A549 (cell line): Measurements from ENCODE around the gene ATP11A.

Experiments used
- BHLHE40 ChIP-seq: IDR thresholded peaks from 2 replicates; pipeline ENCODE4 v1.6.1; 2012; ENCODE audit warnings: low read depth, low read length, inconsistent platforms
- CTCF ChIP-seq: fragments of >200 bp; sonication (Bioruptor Twin); formaldehyde crosslinking; IDR thresholded peaks from 3 replicates; pipeline ENCODE4 v1.5.1; 2016
- POLR2A ChIP-seq: IDR thresholded peaks from 2 replicates; pipeline ENCODE4 v1.6.1; 2012; ENCODE audit warnings: mild to moderate bottlenecking, low read length
- RCOR1 ChIP-seq: fragments of 150-350 bp; IDR thresholded peaks from 2 replicates; pipeline ENCODE4 v1.6.1; 2014; ENCODE audit warnings: antibody characterized with exemption, low read length, low read depth
- REST ChIP-seq: fragments of 200-600 bp; sonication (generic); IDR thresholded peaks from 2 replicates; pipeline ENCODE4 v1.6.1; 2016; ENCODE audit warnings: antibody characterized with exemption, mild to moderate bottlenecking, moderate library complexity
- RFX5 ChIP-seq: fragments of 450-650 bp; IDR thresholded peaks from 2 replicates; pipeline ENCODE4 v1.7.1; 2014; ENCODE audit warnings: antibody characterized with exemption, mild to moderate bottlenecking, moderate library complexity
- SMC3 ChIP-seq: fragments of >200 bp; sonication (Bioruptor Twin); formaldehyde crosslinking; IDR thresholded peaks from 3 replicates; pipeline ENCODE4 v1.6.1; 2018; ENCODE audit warnings: inconsistent platforms

GRCh38 chr13:112696001-112696868 lies 6.4 kb downstream of the ATP11A start:
- TF ChIP-seq POLR2A (no peak), REST (no peak), CTCF (no peak), SMC3 (no peak), RFX5 (no peak), RCOR1 (no peak), BHLHE40 (no peak)
